Coronary artery (tissue), 2 donors: Measurements from ENCODE around the gene ZFC3H1.

Experiments used
- DNase-seq: peaks from one replicate; pipeline ENCODE4 v3.0.0-alpha.2; 2017; ENCODE audit warnings: low spot score
- H3K27ac ChIP-seq, 2 donors: fragments of 200-600 bp; sonication (generic); one replicate each; pipeline ENCODE4 v1.5.1; 2016 to 2019
- H3K4me3 ChIP-seq: fragments of 200-600 bp; sonication (generic); 2 replicates; pipeline ENCODE4 v1.5.1; 2016; ENCODE audit warnings: mild to moderate bottlenecking, moderate library complexity
- CTCF ChIP-seq: fragments of 200-600 bp; sonication (generic); IDR thresholded peaks from one replicate; pipeline ENCODE4 v1.5.1; 2019; ENCODE audit warnings: antibody characterized with exemption

ZFC3H1 gene

DNA sequence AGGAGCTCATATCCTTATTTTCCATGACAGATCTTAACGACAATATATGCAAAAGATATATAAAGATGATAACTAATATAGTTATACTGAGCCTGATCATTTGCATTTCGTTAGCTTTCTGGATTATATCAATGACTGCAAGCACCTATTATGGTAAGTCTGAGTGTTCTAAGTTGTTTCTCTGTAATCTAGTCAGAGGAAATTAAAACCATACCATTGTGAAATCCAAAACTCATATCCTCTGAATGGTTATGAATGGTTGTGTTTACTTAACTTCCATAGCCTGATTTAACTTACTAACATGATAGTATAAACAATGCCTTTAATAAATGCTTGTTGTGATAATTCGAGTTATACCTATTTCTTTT is 23.0 kb upstream of the ZFC3H1 start:
- no peak for TF ChIP-seq CTCF
- DNase-seq = no peak
- peak overlapping the region; percentile 69 to 94 for H3K27ac ChIP-seq
- H3K4me3 ChIP-seq = peak overlapping the region; percentile 88

GRCh38 chr12:71685914-71686657 is 22.4 kb upstream of the ZFC3H1 start, which contains the start of gene TMEM19:
TMEM19 (plus strand) TSS chr12:71686082; CDS start chr12:71686681, 599 bp downstream.
- DNase-seq = peak; percentile 95

DNA sequence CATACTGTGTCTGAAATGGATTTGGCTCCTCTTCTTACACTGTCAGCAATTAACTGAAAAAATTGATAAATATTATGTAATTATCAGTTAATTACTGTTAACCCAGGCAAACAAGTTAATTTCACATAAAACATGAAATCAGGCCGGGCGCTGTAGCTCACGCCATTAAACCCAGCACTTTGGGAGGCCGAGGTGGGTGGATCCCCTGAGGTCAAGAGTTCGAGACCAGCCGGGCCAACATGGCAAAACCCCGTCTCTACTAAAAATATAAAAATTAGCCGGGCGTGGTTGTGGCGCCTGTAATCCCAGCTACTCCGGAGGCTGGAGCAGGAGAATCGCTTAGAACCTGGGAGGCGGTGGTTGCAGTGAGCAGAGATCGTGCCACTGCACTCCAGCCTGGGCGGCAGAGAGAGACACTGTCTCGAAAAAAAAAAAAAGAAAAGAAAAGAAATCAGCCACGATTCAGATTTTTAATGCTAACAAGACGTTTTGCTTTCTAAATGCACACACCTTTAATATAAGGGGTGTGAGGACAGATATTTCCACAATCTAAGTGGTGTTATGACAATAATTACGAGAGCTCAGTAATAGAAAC is 21.8 kb upstream of the ZFC3H1 start:
- peak overlapping the region; percentile 69 to 94 for H3K27ac ChIP-seq
- no peak for TF ChIP-seq CTCF
- peak overlapping the region; percentile 88 for H3K4me3 ChIP-seq
- DNase-seq = no peak

More at GRCh38 chr12:71685914-71686657, 22.4 kb upstream of the ZFC3H1 start, which contains the start of gene TMEM19:
- TF ChIP-seq CTCF = no peak
- peak within 1 kb of the TSS; percentile 69 to 94 for H3K27ac ChIP-seq
- H3K4me3 ChIP-seq = peak within 1 kb of the TSS; percentile 88

GRCh38 chr12:71684081-71684480 is 20.4 kb upstream of the ZFC3H1 start:
- H3K27ac ChIP-seq = no peak overlapping the region
- TF ChIP-seq CTCF = no peak
- H3K4me3 ChIP-seq = no peak overlapping the region
- no peak for DNase-seq

DNA sequence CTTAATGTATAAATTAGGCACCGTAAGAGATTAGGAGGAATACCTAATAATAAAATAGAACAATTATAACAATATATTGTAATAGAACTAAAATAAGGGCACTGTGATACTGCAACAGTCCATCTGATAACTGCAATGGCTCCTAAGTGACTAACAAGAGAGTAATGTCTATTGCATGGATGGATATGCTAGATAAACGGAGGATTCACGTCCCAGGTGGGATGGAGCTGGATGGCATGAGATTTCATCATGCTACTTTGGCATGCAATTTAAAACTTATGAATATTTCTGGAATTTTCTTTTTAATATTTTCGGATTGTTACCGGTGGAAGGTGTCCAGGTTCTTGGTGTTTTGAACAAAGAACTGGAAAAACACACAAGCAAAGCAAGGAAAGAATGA is 20.0 kb upstream of the ZFC3H1 start:
- Histone ChIP-seq H3K4me3 (no peak overlapping the region), H3K27ac (no peak overlapping the region)
- TF ChIP-seq CTCF = no peak
- no peak for DNase-seq

GRCh38 chr12:71682466-71682865 is 18.8 kb upstream of the ZFC3H1 start:
- TF ChIP-seq CTCF = no peak
- H3K4me3 ChIP-seq = no peak overlapping the region
- no peak overlapping the region for H3K27ac ChIP-seq
- DNase-seq = no peak

DNA sequence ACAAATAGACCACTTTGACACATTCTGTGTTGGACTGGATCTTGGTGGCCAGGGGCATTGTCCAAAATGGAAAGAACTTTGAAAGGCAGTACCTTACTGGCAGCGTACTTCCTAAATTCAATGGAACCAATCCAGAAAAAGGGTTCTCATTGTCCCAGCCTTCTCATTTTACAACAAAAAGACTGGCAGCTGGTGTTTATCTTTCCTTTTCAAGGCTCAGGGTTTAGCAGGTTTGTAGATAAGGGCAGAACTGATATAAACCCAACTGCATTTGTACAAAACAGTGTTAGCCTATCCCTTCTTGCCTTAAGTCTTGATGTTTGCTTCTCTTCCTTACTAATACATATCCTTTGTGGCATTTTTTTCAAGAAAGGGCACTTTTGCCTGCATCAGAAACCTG is 8.2 kb upstream of the ZFC3H1 start:
- Histone ChIP-seq H3K4me3 (no peak overlapping the region), H3K27ac (no peak overlapping the region)
- DNase-seq = no peak
- TF ChIP-seq CTCF = no peak
